Spleen (tissue), 11 donors: ENCODE data around the gene SLC5A6. TPM values are rescaled to one million over a fixed set of nuclear protein-coding genes. Genes with fewer than 3 reads are reported as not detected.

Source experiments
- DNase-seq: peaks from one replicate; pipeline ENCODE4 v3.0.0-alpha.2; 2020
- H3K27ac ChIP-seq, 8 donors: fragments of 200-600 bp; sonication (generic) in 7 of 8; 1 replicate in 4 of 8; 2 replicates in 4 of 8; pipeline versions ENCODE4 v1.5.0 to v1.8.0; 2016 to 2021; ENCODE audit warnings: inconsistent platforms in 4 of 8, mild to moderate bottlenecking in 4 of 8, moderate library complexity in 1 of 8
- H3K27me3 ChIP-seq, 7 donors: fragments of 200-600 bp; sonication (generic) in 6 of 7; replicated peaks in 1 of 7; 1 replicate in 4 of 7; 2 replicates in 3 of 7; pipeline versions ENCODE4 v1.5.0 to v1.8.0; 2016 to 2021; ENCODE audit warnings: inconsistent platforms in 3 of 7, mild to moderate bottlenecking in 1 of 7
- H3K36me3 ChIP-seq, 6 donors: fragments of 200-600 bp; sonication (generic) in 5 of 6; 1 replicate in 4 of 6; 2 replicates in 2 of 6; pipeline versions ENCODE4 v1.5.0 to v1.8.0; 2016 to 2021; ENCODE audit warnings: inconsistent platforms in 2 of 6
- H3K4me1 ChIP-seq, 6 donors: fragments of 200-600 bp; sonication (generic) in 5 of 6; 1 replicate in 3 of 6; 2 replicates in 3 of 6; pipeline versions ENCODE4 v1.5.0 to v1.8.0; 2016 to 2021; ENCODE audit warnings: inconsistent platforms in 3 of 6
- H3K4me3 ChIP-seq, 8 donors: fragments of 200-600 bp; sonication (generic) in 7 of 8; 1 replicate in 4 of 8; 2 replicates in 4 of 8; pipeline versions ENCODE4 v1.5.0 to v1.8.0; 2016 to 2021; ENCODE audit warnings: inconsistent platforms in 4 of 8, mild to moderate bottlenecking in 4 of 8, moderate library complexity in 2 of 8
- H3K9me3 ChIP-seq, 8 donors: fragments of 200-600 bp; sonication (generic) in 7 of 8; 1 replicate in 4 of 8; 2 replicates in 4 of 8; pipeline versions ENCODE4 v1.5.0 to v1.8.0; 2016 to 2021; ENCODE audit warnings: inconsistent platforms in 4 of 8
- POLR2A ChIP-seq, 3 donors: fragments of 450-650 bp; IDR thresholded peaks; one replicate each; pipeline ENCODE4 v1.5.1; 2017; ENCODE audit warnings: antibody characterized with exemption in 3 of 3, mild to moderate bottlenecking in 1 of 3
- POLR2AphosphoS5 ChIP-seq, 3 donors: sonication (generic); formaldehyde crosslinking; IDR thresholded peaks; one replicate each; pipeline ENCODE4 v1.5.1; 2017; ENCODE audit warnings: antibody characterized with exemption in 3 of 3
- WGBS, 5 donors: extraction: QIAGEN DNeasy Blood & Tissue Kit in 3 of 5; methylation state at CpG; one replicate each; pipeline versions ENCODE4 v1.1.5 to v1.1.7; 2013 to 2018; 5-methylcytosine and 5-hydroxymethylcytosine counted together
- intact Hi-C: fragments of 100-400 bp; cut with DNase I; formaldehyde crosslinking; loops from one replicate; pipeline ENCODE4 v1.15.0; 2023; ENCODE audit warnings: low total_unique reads
- polyA plus RNA-seq, 3 donors: library from polyadenylated mRNA; stranded (reverse); fragments of 200-250 nt; gene quantifications; one replicate each; pipeline ENCODE4 v1.2.1, GENCODE V29; 2013
- total RNA-seq, 7 donors: library from RNA; depleted of rRNA in 3 of 7; stranded (reverse); fragments of >200 nt in 3 of 7; fragmentation: NEBNext Ultra II Directional in 4 of 7; extraction: Animal tissue kit (Norgen Biotek cat#: 25700) in 4 of 7; gene quantifications; one replicate each; pipeline versions ENCODE4 v1.1.0 to v1.2.1, GENCODE V29; 2016 to 2021
- TF ChIP-seq, protein P1 (sequence below), 11 experiments: fragments of 200-600 bp in 7 of 11; fragments of 450-650 bp in 4 of 11; sonication (generic) in 4 of 11; IDR thresholded peaks in 8 of 11; conservative IDR thresholded peaks in 3 of 11; 1 replicate in 7 of 11; 2 replicates in 4 of 11; pipeline versions ENCODE4 v1.4.0 to v1.8.0; 2016 to 2021; ENCODE audit warnings: antibody characterized with exemption in 11 of 11, inconsistent platforms in 4 of 11, mild to moderate bottlenecking in 1 of 11
- donor health status: healthy with polysubstance abuse.
- donor health status: DM: no; HTN: no; CAD: no; lungs with moderate emphysema.
- donor health status: DM: no; HTN: no; CAD: no.
- donor health status: Bipolar disorder and iron deficiency.
- donor health status: healthy.
- donor health status: DM: no; HTN: no; CAD: no.
- donor health status: DM: yes; HTN: yes; CAD: no.

Gene SLC5A6
- total and polyA plus RNA-seq, 10 donors: 11.9 to 33.3 (median 22.7) TPM

DNA sequence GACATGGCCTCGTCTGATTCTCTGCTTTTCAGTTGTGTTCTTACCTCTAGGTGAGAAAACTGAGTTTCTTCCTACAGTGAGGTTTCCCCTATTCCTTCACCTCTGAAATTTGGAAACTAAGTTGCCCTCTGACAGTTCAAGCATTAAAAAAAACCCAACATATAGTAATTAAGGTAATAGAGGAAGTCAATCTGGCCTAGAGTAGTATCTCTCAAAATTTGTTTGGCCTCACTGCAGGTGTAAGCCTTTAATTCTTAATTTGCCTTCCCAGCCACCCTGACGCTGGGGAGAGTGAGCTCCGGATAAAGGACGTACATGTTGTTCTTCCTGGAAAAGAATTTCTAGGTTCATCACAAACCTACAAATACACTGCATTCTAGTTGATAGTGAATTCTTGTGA lies 6.5 kb upstream of the SLC5A6 start:
- Histone ChIP-seq H3K4me1 (peaks cover 11 to 37% (median 32%) of the 10 kb centered on the region in 6 donors), H3K27me3 (no peaks in the 10 kb centered on the region), H3K36me3 (peaks cover under 1 to 75% (median 23%) of the 10 kb centered on the region in 6 donors), H3K9me3 (no peaks in the 10 kb centered on the region), H3K27ac (no peak overlapping the region), H3K4me3 (peak overlapping the region in 1 of 8 donors; percentile 71)
- intact Hi-C loops: no loop called here
- 71 to 85% (median 79%) methylated on average over 4 of the region's 4 CpGs for WGBS, 5 donors
- TF ChIP-seq POLR2A (IDR thresholded peaks at IDR 0.05): no peak
- TF ChIP-seq, protein P1, sequence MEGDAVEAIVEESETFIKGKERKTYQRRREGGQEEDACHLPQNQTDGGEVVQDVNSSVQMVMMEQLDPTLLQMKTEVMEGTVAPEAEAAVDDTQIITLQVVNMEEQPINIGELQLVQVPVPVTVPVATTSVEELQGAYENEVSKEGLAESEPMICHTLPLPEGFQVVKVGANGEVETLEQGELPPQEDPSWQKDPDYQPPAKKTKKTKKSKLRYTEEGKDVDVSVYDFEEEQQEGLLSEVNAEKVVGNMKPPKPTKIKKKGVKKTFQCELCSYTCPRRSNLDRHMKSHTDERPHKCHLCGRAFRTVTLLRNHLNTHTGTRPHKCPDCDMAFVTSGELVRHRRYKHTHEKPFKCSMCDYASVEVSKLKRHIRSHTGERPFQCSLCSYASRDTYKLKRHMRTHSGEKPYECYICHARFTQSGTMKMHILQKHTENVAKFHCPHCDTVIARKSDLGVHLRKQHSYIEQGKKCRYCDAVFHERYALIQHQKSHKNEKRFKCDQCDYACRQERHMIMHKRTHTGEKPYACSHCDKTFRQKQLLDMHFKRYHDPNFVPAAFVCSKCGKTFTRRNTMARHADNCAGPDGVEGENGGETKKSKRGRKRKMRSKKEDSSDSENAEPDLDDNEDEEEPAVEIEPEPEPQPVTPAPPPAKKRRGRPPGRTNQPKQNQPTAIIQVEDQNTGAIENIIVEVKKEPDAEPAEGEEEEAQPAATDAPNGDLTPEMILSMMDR (IDR thresholded peaks at IDR 0.05 in 8 of 11, conservative IDR thresholded peaks at IDR 0.05 in 3 of 11): no peak
- no peak for TF ChIP-seq POLR2AphosphoS5 (IDR thresholded peaks at IDR 0.05)
- no peak for DNase-seq

DNA sequence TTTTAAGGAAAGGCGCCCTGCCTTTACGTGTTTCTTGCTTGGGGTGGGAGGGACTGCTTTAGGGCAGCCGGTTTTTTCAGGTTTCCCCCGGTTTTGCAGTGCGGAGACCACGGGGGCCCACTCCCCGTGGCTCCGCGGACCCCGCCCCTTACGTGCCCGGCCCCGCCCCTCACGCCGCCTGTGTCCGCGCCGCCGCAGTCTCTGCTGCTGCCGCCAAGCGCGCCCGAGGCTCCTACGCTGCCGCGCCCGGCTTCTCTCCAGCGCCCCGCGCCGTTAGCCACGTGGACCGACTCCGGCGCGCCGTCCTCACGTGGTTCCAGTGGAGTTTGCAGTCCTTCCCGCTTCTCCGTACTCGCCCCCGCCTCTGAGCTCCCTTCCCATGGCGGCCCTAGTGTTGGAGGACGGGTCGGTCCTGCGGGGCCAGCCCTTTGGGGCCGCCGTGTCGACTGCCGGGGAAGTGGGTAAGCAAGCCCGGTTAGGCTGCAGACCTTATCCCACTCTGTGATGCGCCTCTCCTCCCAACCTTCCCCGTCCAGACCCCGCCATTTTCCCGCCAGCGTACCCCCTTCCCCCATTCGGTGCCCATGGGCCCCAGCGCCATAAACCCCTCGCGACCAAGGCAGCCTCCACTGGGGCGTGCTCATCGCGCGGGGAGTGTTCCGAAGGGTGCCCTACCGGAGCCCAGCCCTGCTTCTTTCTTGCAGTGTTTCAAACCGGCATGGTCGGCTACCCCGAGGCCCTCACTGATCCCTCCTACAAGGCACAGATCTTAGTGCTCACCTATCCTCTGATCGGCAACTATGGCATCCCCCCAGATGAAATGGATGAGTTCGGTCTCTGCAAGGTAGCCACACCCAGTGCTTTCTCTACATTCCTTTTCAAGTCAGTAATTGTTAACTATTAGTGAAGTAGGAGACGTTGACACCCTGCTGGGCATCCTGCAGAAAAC lies 5.4 kb upstream of the SLC5A6 start, which contains the start of gene CAD:
Gene CAD, plus strand, starts transcription at position 197 of the 949 bp plus-strand sequence. Its CDS starts 183 bp downstream, at position 380.
- Histone ChIP-seq H3K36me3 (peaks cover 0 to 66% (median 16%) of the 10 kb centered on the region in 6 donors), H3K4me3 (peak within 1 kb of the TSS; percentile 52 to 79 (median 74)), H3K27me3 (no peaks in the 10 kb centered on the region), H3K27ac (peak within 1 kb of the TSS; percentile 43 to 83 (median 77)), H3K9me3 (no peaks in the 10 kb centered on the region), H3K4me1 (peaks cover 15 to 48% (median 42%) of the 10 kb centered on the region in 6 donors)
- TF ChIP-seq POLR2AphosphoS5 (IDR thresholded peaks at IDR 0.05): peak; percentile 89 to 91 (median 90)
- TF ChIP-seq, protein P1 (IDR thresholded peaks at IDR 0.05 in 8 of 11, conservative IDR thresholded peaks at IDR 0.05 in 3 of 11): peak in 10 of 11 experiments; percentile 22 to 71 (median 50)
- TF ChIP-seq POLR2A (IDR thresholded peaks at IDR 0.05): no peak
- intact Hi-C loops: no loop called here
- DNase-seq: peak; percentile 97
- 0 to 1% (median 0%) methylated on average over 51 to 72 of the region's 72 CpGs for WGBS, 5 donors

DNA sequence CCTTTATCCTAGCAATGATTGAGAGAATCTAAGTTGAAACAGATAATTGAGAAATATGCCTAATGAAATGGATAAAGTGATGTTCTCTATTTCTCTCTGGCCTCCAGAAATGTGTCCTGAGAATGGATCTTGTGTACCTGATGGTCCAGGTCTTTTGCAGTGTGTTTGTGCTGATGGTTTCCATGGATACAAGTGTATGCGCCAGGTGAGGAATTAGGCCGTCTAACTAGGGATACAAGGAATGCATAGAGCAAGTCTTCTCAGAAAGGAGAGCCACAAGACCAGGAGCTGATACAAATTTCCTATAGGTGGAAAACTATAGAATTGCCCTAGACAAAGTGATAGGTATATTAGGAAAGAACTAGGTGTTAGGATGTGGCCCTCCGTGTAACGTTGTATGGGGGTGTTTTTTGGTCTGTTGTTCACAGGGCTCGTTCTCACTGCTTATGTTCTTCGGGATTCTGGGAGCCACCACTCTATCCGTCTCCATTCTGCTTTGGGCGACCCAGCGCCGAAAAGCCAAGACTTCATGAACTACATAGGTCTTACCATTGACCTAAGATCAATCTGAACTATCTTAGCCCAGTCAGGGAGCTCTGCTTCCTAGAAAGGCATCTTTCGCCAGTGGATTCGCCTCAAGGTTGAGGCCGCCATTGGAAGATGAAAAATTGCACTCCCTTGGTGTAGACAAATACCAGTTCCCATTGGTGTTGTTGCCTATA lies 4.5 kb upstream of the SLC5A6 start:
- H3K27ac ChIP-seq: peak overlapping the region in 7 of 8 donors; percentile 55 to 83 (median 78)
- no peak for TF ChIP-seq POLR2A (IDR thresholded peaks at IDR 0.05)
- TF ChIP-seq POLR2AphosphoS5 (IDR thresholded peaks at IDR 0.05): no peak
- TF ChIP-seq, protein P1 (IDR thresholded peaks at IDR 0.05 in 8 of 11, conservative IDR thresholded peaks at IDR 0.05 in 3 of 11): no peak
- DNase-seq: peak; percentile 56
- peaks cover 0 to 58% (median 10%) of the 10 kb centered on the region in 6 donors for H3K36me3 ChIP-seq
- intact Hi-C loops: no loop called here
- peaks cover 15 to 49% (median 42%) of the 10 kb centered on the region in 6 donors for H3K4me1 ChIP-seq
- no peaks in the 10 kb centered on the region for H3K9me3 ChIP-seq
- H3K4me3 ChIP-seq: peak overlapping the region; percentile 52 to 79 (median 74)
- no peaks in the 10 kb centered on the region for H3K27me3 ChIP-seq
- 85 to 88% (median 86%) methylated on average over 13 of the region's 13 CpGs for WGBS, 5 donors
